ENCODE results near the gene CCDC136.

The CCDC136 gene

DNA sequence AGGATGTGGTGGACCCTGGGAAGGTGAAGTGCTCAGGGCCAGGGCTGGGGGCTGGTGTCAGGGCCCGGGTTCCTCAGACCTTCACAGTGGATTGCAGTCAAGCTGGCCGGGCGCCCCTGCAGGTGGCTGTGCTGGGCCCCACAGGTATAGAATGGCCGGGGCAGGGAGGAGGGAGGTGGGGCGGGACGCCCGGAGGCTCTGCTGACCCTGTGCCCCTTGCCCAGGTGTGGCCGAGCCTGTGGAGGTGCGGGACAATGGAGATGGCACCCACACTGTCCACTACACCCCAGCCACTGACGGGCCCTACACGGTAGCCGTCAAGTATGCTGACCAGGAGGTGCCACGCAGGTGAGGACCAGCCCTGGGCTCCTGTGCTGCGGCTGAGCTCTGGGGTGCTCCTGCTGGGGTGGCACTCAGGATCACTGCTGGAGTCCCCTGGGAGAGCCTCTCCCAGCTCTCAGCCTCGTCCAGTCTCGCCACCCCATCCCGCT, 56.0 kb downstream of the CCDC136 start:
- TF ChIP-seq, protein P1, sequence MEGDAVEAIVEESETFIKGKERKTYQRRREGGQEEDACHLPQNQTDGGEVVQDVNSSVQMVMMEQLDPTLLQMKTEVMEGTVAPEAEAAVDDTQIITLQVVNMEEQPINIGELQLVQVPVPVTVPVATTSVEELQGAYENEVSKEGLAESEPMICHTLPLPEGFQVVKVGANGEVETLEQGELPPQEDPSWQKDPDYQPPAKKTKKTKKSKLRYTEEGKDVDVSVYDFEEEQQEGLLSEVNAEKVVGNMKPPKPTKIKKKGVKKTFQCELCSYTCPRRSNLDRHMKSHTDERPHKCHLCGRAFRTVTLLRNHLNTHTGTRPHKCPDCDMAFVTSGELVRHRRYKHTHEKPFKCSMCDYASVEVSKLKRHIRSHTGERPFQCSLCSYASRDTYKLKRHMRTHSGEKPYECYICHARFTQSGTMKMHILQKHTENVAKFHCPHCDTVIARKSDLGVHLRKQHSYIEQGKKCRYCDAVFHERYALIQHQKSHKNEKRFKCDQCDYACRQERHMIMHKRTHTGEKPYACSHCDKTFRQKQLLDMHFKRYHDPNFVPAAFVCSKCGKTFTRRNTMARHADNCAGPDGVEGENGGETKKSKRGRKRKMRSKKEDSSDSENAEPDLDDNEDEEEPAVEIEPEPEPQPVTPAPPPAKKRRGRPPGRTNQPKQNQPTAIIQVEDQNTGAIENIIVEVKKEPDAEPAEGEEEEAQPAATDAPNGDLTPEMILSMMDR (conservative IDR thresholded peaks at IDR 0.05; ENCODE audit: control insufficient read depth, insufficient read depth, low read depth, low read length) = no peak
- no peak overlapping the region for H3K4me3 ChIP-seq (ENCODE audit: control insufficient read depth, low read depth, low read length)
- no peak for DNase-seq (ENCODE audit: low read depth)

DNA sequence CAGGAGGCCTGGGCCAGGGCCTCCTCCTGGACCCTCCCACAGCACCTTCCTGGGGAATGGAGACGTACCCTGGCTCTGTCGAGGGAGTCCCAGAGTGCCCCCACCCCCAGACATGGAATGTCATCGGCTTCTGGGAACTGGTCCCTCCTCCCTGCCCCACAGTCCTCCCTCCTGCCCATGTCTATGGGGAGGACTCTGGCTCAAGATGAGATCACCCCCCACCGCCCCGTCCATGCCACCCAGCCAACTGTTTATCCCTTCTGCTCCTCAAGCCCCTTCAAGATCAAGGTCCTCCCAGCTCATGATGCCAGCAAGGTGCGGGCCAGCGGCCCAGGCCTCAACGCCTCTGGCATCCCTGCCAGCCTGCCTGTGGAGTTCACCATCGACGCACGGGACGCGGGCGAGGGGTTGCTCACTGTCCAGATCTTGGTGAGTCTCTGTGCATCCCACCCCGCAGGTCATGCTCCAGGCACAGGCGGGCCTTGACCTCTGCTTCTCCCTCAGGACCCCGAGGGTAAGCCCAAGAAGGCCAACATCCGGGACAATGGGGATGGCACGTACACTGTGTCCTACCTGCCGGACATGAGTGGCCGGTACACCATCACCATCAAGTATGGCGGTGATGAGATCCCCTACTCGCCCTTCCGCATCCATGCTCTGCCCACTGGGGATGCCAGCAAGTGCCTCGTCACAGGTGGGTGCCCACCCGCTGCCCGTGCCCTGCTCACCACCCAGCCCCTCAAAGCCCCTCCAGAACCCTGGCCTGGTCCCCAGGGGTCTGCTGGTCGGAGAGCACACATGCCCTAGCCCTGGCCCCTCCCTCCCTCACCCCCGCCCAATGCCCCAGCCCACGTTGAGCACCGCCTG, 56.8 kb downstream of the CCDC136 start:
- H3K4me3 ChIP-seq (ENCODE audit: control insufficient read depth, low read depth, low read length) = no peak overlapping the region
- DNase-seq (ENCODE audit: low read depth) = no peak
- TF ChIP-seq, protein P1 (conservative IDR thresholded peaks at IDR 0.05; ENCODE audit: control insufficient read depth, insufficient read depth, low read depth, low read length) = no peak

DNA sequence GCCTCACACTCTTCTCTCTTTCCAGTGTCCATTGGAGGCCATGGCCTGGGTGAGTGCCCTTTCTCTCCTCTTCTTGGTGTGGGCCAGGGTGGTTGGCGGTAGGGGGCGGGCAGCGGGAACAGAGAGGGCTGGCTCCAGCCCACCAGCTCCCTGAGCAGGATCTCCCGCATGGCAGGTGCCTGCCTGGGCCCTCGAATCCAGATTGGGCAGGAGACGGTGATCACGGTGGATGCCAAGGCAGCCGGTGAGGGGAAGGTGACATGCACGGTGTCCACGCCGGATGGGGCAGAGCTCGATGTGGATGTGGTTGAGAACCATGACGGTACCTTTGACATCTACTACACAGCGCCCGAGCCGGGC, 57.4 kb downstream of the CCDC136 start:
- TF ChIP-seq, protein P1 (conservative IDR thresholded peaks at IDR 0.05; ENCODE audit: control insufficient read depth, insufficient read depth, low read depth, low read length) = no peak
- H3K4me3 ChIP-seq (ENCODE audit: control insufficient read depth, low read depth, low read length) = no peak overlapping the region
- no peak for DNase-seq (ENCODE audit: low read depth)

DNA sequence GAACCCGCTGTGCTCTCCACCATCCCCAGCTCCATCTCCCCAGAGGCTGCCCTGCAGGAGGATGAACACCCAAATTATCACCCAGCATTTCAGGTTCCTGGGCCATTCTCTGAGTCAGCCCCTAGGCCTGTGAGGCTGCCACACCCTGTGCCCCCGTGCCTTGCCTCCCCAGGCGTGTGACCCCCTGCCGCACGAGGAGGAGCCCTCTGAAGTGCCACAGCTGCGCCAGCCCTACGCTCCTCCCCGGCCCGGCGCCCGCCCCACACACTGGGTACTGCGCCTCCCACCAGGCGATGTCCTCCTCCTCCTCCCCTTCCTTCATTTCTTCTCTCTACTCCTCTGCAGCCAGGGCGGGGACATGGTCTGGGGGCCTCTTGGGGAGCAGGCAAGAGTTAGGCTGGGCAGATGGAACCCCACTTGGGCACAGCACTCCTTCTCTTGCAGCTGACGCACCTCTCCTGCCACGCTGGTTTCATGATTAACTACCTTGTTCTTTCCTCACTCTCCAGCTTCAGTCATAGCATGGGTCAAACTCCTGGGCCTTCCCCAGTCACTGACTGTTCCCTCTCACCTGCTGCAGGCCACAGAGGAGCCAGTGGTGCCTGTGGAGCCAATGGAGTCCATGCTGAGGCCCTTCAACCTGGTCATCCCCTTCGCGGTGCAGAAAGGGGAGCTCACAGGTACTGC, 58.2 kb downstream of the CCDC136 start:
- TF ChIP-seq, protein P1 (conservative IDR thresholded peaks at IDR 0.05; ENCODE audit: control insufficient read depth, insufficient read depth, low read depth, low read length) = no peak
- DNase-seq (ENCODE audit: low read depth) = no peak
- H3K4me3 ChIP-seq (ENCODE audit: control insufficient read depth, low read depth, low read length) = no peak overlapping the region

DNA sequence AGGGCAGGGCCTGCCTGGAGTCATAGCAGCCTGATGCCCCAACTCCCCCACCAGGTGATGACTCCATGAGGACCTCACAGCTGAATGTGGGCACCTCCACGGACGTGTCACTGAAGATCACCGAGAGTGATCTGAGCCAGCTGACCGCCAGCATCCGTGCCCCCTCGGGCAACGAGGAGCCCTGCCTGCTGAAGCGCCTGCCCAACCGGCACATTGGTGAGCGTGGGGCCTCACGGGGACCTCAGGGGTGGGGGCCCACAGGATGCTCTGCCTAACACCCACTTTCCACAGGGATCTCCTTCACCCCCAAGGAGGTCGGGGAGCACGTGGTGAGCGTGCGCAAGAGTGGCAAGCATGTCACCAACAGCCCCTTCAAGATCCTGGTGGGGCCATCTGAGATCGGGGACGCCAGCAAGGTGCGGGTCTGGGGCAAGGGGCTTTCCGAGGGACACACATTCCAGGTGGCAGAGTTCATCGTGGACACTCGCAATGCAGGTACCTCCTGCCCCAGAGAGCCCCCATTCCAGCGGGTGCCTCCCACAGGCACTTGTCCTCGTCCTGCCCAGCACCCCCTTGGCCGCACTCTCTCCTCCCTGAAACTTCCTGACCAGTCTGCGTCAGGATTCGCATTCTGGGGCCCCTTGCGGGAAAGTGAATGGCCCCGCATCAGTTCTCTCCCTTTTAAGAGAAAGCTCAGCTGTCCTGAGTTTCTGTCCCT, 60.9 kb downstream of the CCDC136 start:
- TF ChIP-seq, protein P1 (conservative IDR thresholded peaks at IDR 0.05; ENCODE audit: control insufficient read depth, insufficient read depth, low read depth, low read length) = no peak
- no peak for DNase-seq (ENCODE audit: low read depth)
- H3K4me3 ChIP-seq (ENCODE audit: control insufficient read depth, low read depth, low read length) = no peak overlapping the region

DNA sequence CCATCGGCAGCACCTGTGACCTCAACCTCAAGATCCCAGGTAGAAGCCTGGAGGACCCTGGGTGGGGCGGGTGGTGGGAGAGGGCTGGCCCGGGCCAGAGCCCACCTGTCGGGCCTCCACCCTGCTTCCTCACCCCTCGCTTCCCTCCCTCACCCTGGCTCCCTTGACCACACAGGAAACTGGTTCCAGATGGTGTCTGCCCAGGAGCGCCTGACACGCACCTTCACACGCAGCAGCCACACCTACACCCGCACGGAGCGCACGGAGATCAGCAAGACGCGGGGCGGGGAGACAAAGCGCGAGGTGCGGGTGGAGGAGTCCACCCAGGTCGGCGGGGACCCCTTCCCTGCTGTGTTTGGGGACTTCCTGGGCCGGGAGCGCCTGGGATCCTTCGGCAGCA, 62.0 kb downstream of the CCDC136 start:
- TF ChIP-seq, protein P1 (conservative IDR thresholded peaks at IDR 0.05; ENCODE audit: control insufficient read depth, insufficient read depth, low read depth, low read length) = no peak
- no peak overlapping the region for H3K4me3 ChIP-seq (ENCODE audit: control insufficient read depth, low read depth, low read length)

More for the DNA sequence above, 62.0 kb downstream of the CCDC136 start:
- DNase-seq (ENCODE audit: low read depth) = no peak

All from fibroblast of mammary gland (primary cell).